Coronary artery (tissue), 2 donors: ENCODE measurements around the gene SMIM45.

Source experiments
- DNase-seq: peaks from one replicate; pipeline ENCODE4 v3.0.0-alpha.2; 2017; ENCODE audit warnings: low spot score
- H3K27ac ChIP-seq, 2 donors: fragments of 200-600 bp; sonication (generic); one replicate each; pipeline ENCODE4 v1.5.1; 2016 to 2019
- H3K4me3 ChIP-seq: fragments of 200-600 bp; sonication (generic); 2 replicates; pipeline ENCODE4 v1.5.1; 2016; ENCODE audit warnings: mild to moderate bottlenecking, moderate library complexity
- TF ChIP-seq, protein P1 (sequence below): fragments of 200-600 bp; sonication (generic); IDR thresholded peaks from one replicate; pipeline ENCODE4 v1.5.1; 2019; ENCODE audit warnings: antibody characterized with exemption

Gene SMIM45

DNA sequence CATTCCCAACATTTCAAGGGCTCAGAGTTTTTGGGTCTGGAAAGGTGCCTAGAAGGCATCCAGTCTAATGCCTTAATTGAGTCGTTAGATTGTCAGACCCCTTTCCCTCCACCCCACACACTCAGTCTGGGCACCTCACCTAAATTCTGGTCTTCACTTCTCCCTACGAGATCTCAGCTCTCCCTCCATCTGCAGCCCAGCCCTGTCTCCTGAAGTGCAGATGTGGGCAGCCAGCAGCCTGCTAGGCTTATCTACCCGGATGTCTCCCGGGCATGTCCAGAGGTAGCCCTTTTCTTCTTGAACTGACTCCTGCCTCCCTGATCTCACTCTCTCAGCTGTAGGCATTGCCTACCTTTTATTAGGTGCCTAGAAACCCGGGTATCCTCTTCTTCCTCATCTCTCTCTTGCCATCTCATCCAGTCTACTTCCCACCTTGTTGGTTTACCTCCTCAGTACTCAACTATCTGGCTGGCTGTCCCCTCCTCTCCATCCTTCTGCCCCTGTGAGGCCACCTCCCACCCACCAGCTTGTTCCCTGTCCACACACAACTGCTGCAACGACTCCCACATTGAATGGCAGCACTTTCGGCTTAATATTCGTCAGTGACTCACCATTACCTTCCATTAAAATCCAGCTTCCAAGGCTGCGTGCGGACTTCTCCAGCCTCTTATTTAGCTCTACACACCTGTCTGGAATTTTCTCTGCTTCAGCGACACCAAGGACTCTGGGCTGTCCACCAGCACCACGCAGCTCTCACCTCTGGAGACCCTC, 23.5 kb downstream of the SMIM45 start:
- no peak overlapping the region for H3K4me3 ChIP-seq
- TF ChIP-seq, protein P1, sequence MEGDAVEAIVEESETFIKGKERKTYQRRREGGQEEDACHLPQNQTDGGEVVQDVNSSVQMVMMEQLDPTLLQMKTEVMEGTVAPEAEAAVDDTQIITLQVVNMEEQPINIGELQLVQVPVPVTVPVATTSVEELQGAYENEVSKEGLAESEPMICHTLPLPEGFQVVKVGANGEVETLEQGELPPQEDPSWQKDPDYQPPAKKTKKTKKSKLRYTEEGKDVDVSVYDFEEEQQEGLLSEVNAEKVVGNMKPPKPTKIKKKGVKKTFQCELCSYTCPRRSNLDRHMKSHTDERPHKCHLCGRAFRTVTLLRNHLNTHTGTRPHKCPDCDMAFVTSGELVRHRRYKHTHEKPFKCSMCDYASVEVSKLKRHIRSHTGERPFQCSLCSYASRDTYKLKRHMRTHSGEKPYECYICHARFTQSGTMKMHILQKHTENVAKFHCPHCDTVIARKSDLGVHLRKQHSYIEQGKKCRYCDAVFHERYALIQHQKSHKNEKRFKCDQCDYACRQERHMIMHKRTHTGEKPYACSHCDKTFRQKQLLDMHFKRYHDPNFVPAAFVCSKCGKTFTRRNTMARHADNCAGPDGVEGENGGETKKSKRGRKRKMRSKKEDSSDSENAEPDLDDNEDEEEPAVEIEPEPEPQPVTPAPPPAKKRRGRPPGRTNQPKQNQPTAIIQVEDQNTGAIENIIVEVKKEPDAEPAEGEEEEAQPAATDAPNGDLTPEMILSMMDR, result no peak
- no peak overlapping the region for H3K27ac ChIP-seq
- no peak for DNase-seq

DNA sequence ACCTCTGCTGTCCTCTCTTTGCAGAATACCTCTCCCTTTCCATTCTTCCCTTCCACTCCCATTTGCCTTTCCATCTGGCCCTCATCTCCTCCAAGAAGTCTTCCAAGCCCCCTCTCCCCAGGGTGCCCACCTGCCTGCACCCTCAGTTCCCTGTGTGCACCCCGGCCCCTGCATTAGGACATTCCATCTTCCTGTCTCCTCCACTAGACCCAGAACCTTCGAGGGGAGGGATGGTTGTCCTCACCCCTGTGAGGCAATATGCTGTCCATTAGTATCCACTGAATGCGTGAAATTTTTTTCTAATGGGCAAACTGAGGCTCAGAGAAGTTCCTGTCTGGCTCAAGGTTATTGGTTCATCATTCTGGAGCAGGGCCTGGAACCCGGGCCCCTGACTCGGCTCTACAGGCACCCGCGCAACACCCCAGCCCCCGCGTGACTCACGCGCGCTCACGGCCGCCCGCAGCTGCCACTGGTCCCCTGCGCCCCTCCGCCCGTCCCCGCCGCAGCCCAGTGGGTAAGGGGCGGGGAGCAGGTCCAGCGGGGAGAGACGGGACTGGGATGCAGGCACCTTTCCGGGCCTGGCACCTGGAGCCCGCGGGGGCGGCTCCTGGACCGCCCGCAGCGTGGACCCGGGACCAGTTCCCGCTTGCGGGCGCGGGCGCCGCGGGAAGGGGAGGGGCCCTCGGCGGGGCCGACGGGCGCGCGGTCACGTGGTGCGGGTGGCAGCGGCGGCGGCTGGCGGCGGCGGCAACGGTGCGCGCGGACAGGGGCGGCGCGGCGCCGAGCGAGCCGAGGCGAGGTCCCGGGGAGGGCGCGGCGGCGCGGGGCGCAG, 24.3 kb downstream of the SMIM45 start:
- Histone ChIP-seq H3K27ac (no peak overlapping the region), H3K4me3 (peak overlapping the region; percentile 73)
- TF ChIP-seq, protein P1, result no peak
- DNase-seq, result no peak

DNA sequence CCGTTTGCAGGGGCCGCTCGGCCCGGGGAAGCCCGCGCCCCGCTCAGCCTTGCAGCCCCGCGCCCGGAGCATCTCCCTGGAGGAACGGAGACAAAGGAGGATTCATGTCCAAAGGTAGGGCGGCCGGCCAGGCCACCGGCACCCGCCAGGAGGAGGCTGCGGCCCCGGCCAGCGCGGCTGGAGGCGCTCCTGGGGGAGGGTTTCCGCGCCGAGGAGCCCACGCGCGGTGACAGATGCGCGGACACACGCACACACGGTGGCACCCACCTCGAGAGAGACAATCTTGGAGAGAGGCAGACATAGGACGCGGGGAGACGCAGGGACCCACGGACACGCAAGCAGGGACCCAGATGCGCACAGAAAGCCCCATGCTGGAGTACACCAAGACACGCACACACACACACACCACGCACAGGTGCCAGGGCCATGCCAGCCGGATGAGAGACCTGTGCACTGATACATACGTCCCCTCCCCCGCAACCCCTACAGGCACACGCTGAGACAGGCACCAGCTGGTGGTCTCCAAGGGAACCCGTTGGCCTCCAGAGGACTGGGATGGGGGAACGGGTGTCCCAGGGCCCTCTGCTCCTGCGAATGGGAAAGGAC, 25.1 kb downstream of the SMIM45 start:
- TF ChIP-seq, protein P1, result no peak
- no peak overlapping the region for H3K27ac ChIP-seq
- no peak for DNase-seq
- H3K4me3 ChIP-seq, result peak overlapping the region; percentile 73

DNA sequence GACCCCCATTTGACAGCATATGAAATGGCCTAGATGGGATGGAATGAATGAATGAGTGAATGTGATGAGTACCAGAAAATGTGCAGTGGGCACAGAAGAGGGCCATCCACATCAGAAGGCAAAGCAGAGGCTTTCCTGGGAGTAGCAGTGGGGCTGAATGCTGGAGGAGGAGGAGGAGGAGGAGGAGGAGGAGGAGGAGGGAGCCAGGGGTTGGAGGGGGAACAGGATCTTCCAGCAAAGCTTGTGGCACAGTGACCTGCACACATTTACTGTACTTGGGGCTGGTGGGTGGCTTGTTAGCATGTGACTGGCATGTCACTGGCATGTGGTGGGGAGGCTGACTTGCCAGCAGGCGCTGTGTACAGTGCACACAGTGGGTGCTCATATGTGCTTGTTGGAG, 26.8 kb downstream of the SMIM45 start:
- H3K27ac ChIP-seq, result no peak overlapping the region
- no peak for DNase-seq
- TF ChIP-seq, protein P1, result no peak

DNA sequence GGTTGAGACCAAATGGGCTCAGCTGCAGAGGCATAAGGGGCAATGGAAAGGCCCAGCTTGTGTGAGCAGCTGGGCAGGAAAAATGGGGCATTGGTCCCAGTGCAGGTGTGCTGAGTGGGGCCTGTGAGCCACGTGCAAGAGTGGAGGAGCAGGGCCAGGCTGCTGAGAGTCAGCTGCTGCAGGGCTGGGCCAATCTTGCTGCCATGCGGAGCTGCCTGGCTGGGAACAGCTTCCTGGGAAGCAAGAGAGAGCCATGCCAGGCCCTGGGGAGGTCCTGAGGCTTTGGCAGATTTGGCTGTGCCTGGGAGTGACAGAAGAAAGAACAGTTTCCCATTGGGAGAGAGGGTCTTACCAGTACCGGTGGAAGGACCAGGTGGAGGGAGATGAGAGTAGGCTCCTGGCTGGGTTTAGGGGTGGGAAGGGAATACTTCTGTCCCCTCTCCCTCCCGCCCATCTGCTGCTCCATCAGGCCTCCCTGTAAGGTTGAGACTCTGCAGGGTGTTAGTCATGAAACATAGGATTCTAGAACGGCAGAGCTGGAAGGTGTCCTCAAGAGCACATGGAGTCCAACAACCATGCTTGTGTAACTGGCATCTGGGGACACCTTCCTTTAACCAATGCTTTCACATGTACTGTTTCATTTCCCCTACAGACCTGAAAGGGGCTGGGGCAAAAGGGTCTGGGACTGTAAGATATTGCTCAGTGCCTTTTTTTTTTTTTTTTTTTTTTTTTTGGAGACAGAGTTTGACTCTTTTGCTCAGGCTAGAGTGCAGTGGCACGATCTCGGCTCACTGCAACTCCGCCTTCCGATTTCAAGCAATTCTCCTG, 27.7 kb downstream of the SMIM45 start:
- Histone ChIP-seq H3K27ac (no peak overlapping the region), H3K4me3 (no peak overlapping the region)
- TF ChIP-seq, protein P1, result no peak
- no peak for DNase-seq

More for the DNA sequence above, 26.8 kb downstream of the SMIM45 start:
- H3K4me3 ChIP-seq, result no peak overlapping the region

DNA sequence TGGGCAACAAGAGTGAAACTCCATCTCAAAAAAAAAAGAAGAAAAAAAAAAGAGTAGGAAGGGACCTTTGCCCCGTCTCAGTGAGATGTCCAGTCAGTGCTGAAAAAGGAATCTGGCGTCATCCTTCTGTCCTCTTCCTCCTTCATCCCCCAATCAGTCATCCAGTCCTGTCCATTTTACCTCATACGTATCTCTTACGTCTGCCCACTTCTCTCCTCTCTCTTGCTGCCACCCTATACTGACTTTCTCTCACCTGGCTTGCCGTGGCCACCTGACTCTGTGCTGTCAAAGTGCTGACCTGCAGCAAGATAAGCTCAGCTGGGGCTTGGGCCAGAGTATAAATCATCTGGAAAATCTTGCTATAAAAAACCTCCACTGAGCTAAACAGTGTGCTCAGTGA, 30.9 kb downstream of the SMIM45 start:
- no peak overlapping the region for H3K27ac ChIP-seq
- H3K4me3 ChIP-seq, result no peak overlapping the region
- TF ChIP-seq, protein P1, result no peak
- DNase-seq, result no peak
